HG02798 (cell line): Measurements from ENCODE around the gene UBE2R2.

Source experiments
- ATAC-seq: cut with Tn5 transposase; IDR thresholded peaks from one replicate; pipeline ENCODE4 v1.9.1; 2021; ENCODE audit warnings: mild to moderate bottlenecking; ENCODE audit not compliant: unreplicated experiment, poor library complexity

Gene UBE2R2

DNA sequence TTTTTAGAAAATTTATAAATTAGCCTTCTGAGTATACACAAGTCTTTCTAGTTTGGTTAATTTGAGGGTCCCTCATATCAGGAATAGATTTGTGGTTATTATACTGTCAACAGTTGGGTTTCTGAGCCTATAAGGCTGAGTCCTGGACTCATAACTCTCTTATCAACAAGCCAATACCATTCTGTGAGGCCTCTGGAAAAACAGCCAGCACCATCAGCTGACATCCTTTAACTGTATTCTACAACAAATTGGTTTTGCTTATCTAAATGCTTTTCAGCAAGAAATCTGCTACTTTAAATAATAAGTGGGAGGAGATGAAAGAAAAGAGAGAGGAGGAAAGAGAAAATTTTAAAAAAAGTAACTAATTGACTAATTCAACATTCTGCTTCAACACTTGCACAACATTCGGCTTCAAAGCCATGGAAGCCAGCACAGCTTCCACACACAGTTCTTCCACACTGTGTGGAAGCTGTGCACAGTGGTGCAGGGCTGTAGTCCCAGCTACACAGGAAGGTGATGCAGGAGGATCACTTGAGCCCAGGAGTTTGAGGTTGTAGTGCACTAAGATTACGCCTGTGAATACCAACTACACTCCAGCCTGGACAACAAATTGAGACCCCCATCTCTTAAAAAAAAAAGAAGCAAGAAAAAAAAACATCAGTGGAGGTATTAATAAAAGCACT lies 147.3 kb downstream of the UBE2R2 start:
- no peak for ATAC-seq
